HEK293 (cell line): ENCODE results near the gene GPRC5B.

Experiments used
- CTCF ChIA-PET: fragments of 350-600 bp; formaldehyde crosslinking; extraction: SDS; loops from one replicate; lab custom pipeline; 2021; ENCODE audit warnings: antibody characterized with exemption; lab: Yijun Ruan, JAX
- POLR2A ChIA-PET: fragments of 300-600 bp; formaldehyde crosslinking; extraction: SDS; loops from one replicate; lab custom pipeline; 2020; ENCODE audit warnings: antibody characterized with exemption, inconsistent platforms; lab: Yijun Ruan, JAX
- H3K27ac ChIP-seq: fragments of 200-500 bp; sonication (Bioruptor generic); 2 replicates; pipeline ENCODE4 v1.5.1; 2014; ENCODE audit warnings: low read depth, low read length, control low read depth, inconsistent platforms; ENCODE audit errors: extremely low read depth
- H3K36me3 ChIP-seq, 2 experiments: fragments of 200-500 bp in 1 of 2; sonication (Bioruptor generic) in 1 of 2; 1 replicate in 1 of 2; 2 replicates in 1 of 2; pipeline ENCODE4 v1.5.1; 2014 to 2017; ENCODE audit warnings: inconsistent platforms in 2 of 2, low read length in 2 of 2; ENCODE audit not compliant: control insufficient read depth in 2 of 2, insufficient read depth in 1 of 2
- H3K4me1 ChIP-seq: fragments of 200-500 bp; sonication (Bioruptor generic); 2 replicates; pipeline ENCODE4 v1.5.1; 2014; ENCODE audit warnings: mild to moderate bottlenecking, low read length, inconsistent platforms; ENCODE audit not compliant: control insufficient read depth, insufficient read depth
- H3K4me3 ChIP-seq: 2 replicates; pipeline ENCODE4 v1.5.1; 2011; ENCODE audit warnings: low read depth, mild to moderate bottlenecking, control low read depth, low read length, moderate library complexity
- H3K9me3 ChIP-seq: fragments of 200-500 bp; sonication (Bioruptor generic); 2 replicates; pipeline ENCODE4 v1.5.1; 2014; ENCODE audit warnings: low read depth, low read length, inconsistent platforms; ENCODE audit not compliant: control insufficient read depth, insufficient read depth
- AEBP2 ChIP-seq: fragments of 450-650 bp; formaldehyde crosslinking; IDR thresholded peaks from 2 replicates; pipeline ENCODE4 v1.5.1; 2016; ENCODE audit warnings: missing biosample characterization, missing genetic modification characterization, borderline replicate concordance
- BCL11A ChIP-seq: fragments of 450-650 bp; formaldehyde crosslinking; IDR thresholded peaks from 2 replicates; pipeline ENCODE4 v1.5.1; 2016; ENCODE audit warnings: low read depth, missing biosample characterization, missing genetic modification characterization
- GFI1B ChIP-seq: fragments of 450-650 bp; formaldehyde crosslinking; IDR thresholded peaks from 2 replicates; pipeline ENCODE4 v1.5.1; 2016; ENCODE audit warnings: missing biosample characterization, missing genetic modification characterization
- GLI2 ChIP-seq: fragments of 450-650 bp; formaldehyde crosslinking; IDR thresholded peaks from 2 replicates; pipeline ENCODE4; 2017; ENCODE audit warnings: missing biosample characterization, missing genetic modification characterization, low read depth, borderline replicate concordance
- HOXA7 ChIP-seq: sonication (generic); formaldehyde crosslinking; IDR thresholded peaks from 2 replicates; pipeline ENCODE4 v1.8.1; 2022; ENCODE audit warnings: missing genetic modification reagents, borderline replicate concordance
- HOXD13 ChIP-seq: sonication (generic); formaldehyde crosslinking; IDR thresholded peaks from 2 replicates; pipeline ENCODE4 v1.8.0; 2022; ENCODE audit warnings: missing genetic modification reagents, borderline replicate concordance
- INSM2 ChIP-seq: fragments of 450-650 bp; formaldehyde crosslinking; IDR thresholded peaks from 2 replicates; pipeline ENCODE4 v1.5.1; 2016; ENCODE audit warnings: missing biosample characterization, missing genetic modification characterization
- KLF9 ChIP-seq: fragments of 450-650 bp; formaldehyde crosslinking; IDR thresholded peaks from 2 replicates; pipeline ENCODE4 v1.5.1; 2016; ENCODE audit warnings: missing biosample characterization, missing genetic modification characterization, low read depth
- PRDM1 ChIP-seq: fragments of 450-650 bp; formaldehyde crosslinking; IDR thresholded peaks from 2 replicates; pipeline ENCODE4; 2016; ENCODE audit warnings: missing biosample characterization, missing genetic modification characterization
- TCF7L2 ChIP-seq: IDR thresholded peaks from 2 replicates; pipeline ENCODE4 v1.6.1; 2011; ENCODE audit warnings: low read depth, mild to moderate bottlenecking, inconsistent platforms, low read length, moderate library complexity, borderline replicate concordance
- ZBTB7A ChIP-seq: fragments of 450-650 bp; formaldehyde crosslinking; IDR thresholded peaks from 2 replicates; pipeline ENCODE4 v1.5.1; 2016; ENCODE audit warnings: low read depth, missing biosample characterization, missing genetic modification characterization
- ZFP3 ChIP-seq: fragments of 450-650 bp; formaldehyde crosslinking; IDR thresholded peaks from 2 replicates; pipeline ENCODE4 v1.5.1; 2016; ENCODE audit warnings: low read depth, missing biosample characterization, missing genetic modification characterization
- ZFP41 ChIP-seq: fragments of 450-650 bp; formaldehyde crosslinking; IDR thresholded peaks from 2 replicates; pipeline ENCODE4 v1.5.1; 2016; ENCODE audit warnings: missing biosample characterization, missing genetic modification characterization, borderline replicate concordance
- ZNF10 ChIP-seq: fragments of 450-650 bp; formaldehyde crosslinking; IDR thresholded peaks from 2 replicates; pipeline ENCODE4 v1.5.1; 2017; ENCODE audit warnings: missing biosample characterization, missing genetic modification characterization
- ZNF138 ChIP-seq: fragments of 450-650 bp; formaldehyde crosslinking; IDR thresholded peaks from 2 replicates; pipeline ENCODE4 v1.5.1; 2016; ENCODE audit warnings: missing biosample characterization, missing genetic modification characterization, borderline replicate concordance
- ZNF140 ChIP-seq: fragments of 450-650 bp; formaldehyde crosslinking; IDR thresholded peaks from 2 replicates; pipeline ENCODE4 v1.5.1; 2016; ENCODE audit warnings: missing biosample characterization, missing genetic modification characterization
- ZNF19 ChIP-seq: fragments of 450-650 bp; formaldehyde crosslinking; IDR thresholded peaks from 2 replicates; pipeline ENCODE4; 2016; ENCODE audit warnings: missing biosample characterization, missing genetic modification characterization, low read depth
- ZNF202 ChIP-seq: fragments of 450-650 bp; formaldehyde crosslinking; IDR thresholded peaks from 2 replicates; pipeline ENCODE4 v1.5.1; 2016; ENCODE audit warnings: missing biosample characterization, missing genetic modification characterization, borderline replicate concordance
- ZNF221 ChIP-seq: fragments of 450-650 bp; formaldehyde crosslinking; IDR thresholded peaks from 2 replicates; pipeline ENCODE4 v1.5.1; 2017; ENCODE audit warnings: missing biosample characterization, missing genetic modification characterization, borderline replicate concordance
- ZNF223 ChIP-seq: fragments of 450-650 bp; formaldehyde crosslinking; IDR thresholded peaks from 2 replicates; pipeline ENCODE4 v1.5.1; 2016; ENCODE audit warnings: missing biosample characterization, missing genetic modification characterization
- ZNF280C ChIP-seq: fragments of 450-650 bp; formaldehyde crosslinking; IDR thresholded peaks from 2 replicates; pipeline ENCODE4 v1.5.1; 2016; ENCODE audit warnings: missing biosample characterization, missing genetic modification characterization
- ZNF311 ChIP-seq: fragments of 450-650 bp; formaldehyde crosslinking; IDR thresholded peaks from 2 replicates; pipeline ENCODE4 v1.5.1; 2017; ENCODE audit warnings: missing biosample characterization, missing genetic modification characterization, borderline replicate concordance
- ZNF416 ChIP-seq: fragments of 450-650 bp; formaldehyde crosslinking; IDR thresholded peaks from 2 replicates; pipeline ENCODE4 v1.5.1; 2016; ENCODE audit warnings: missing biosample characterization, missing genetic modification characterization
- ZNF549 ChIP-seq: fragments of 450-650 bp; IDR thresholded peaks from 2 replicates; pipeline ENCODE4 v1.5.1; 2018; ENCODE audit warnings: missing biosample characterization, missing genetic modification characterization, mild to moderate bottlenecking, inconsistent platforms, moderate library complexity
- ZNF610 ChIP-seq: fragments of 450-650 bp; formaldehyde crosslinking; IDR thresholded peaks from 2 replicates; pipeline ENCODE4 v1.5.1; 2016; ENCODE audit warnings: missing biosample characterization, missing genetic modification characterization, borderline replicate concordance
- ZNF623 ChIP-seq: fragments of 450-650 bp; formaldehyde crosslinking; IDR thresholded peaks from 2 replicates; pipeline ENCODE4 v1.5.1; 2016; ENCODE audit warnings: missing biosample characterization, missing genetic modification characterization
- ZNF624 ChIP-seq: fragments of 450-650 bp; formaldehyde crosslinking; IDR thresholded peaks from 2 replicates; pipeline ENCODE4 v1.5.1; 2017; ENCODE audit warnings: missing biosample characterization, missing genetic modification characterization
- ZSCAN23 ChIP-seq: fragments of 450-650 bp; formaldehyde crosslinking; IDR thresholded peaks from 2 replicates; pipeline ENCODE4 v1.5.1; 2016; ENCODE audit warnings: missing biosample characterization, missing genetic modification characterization

Gene GPRC5B

GRCh38 chr16:19872935-19873334, 11.7 kb downstream of the GPRC5B start:
- CTCF ChIA-PET: interaction anchor here (0.9 kb wide), 1 partner anchor 289 kb away, joined by 6 read pairs; no protein-coding TSS in a partner anchor
- H3K27ac ChIP-seq: no peak overlapping the region
- TF ChIP-seq ZNF549 (no peak), GFI1B (no peak), HOXA7 (CRISPR knock-in tag) (no peak), INSM2 (tag by site-specific recombination) (no peak), ZFP3 (tag by site-specific recombination) (no peak), ZNF221 (no peak), ZSCAN23 (no peak), BCL11A (tag by site-specific recombination) (no peak), ZNF138 (no peak), ZFP41 (tag by site-specific recombination) (no peak)
- peaks cover 0 to 16% of the 10 kb centered on the region in 2 experiments; a peak in 1 of 3 replicates for H3K36me3 ChIP-seq
- POLR2A ChIA-PET: no interaction called here
- H3K9me3 ChIP-seq: no peaks in the 10 kb centered on the region
- H3K4me1 ChIP-seq: no peaks in the 10 kb centered on the region
- no peak overlapping the region for H3K4me3 ChIP-seq

- Histone ChIP-seq H3K27ac (no peak overlapping the region), H3K9me3 (no peaks in the 10 kb centered on the region), H3K36me3 (peaks cover 0 to 16% of the 10 kb centered on the region in 2 experiments; a peak in 1 of 3 replicates), H3K4me1 (no peaks in the 10 kb centered on the region), H3K4me3 (no peak overlapping the region)
- ChIA-PET CTCF (no interaction called here), POLR2A (no interaction called here)
- TF ChIP-seq ZNF416 (tag by site-specific recombination): no peak
- TF ChIP-seq ZNF623 (tag by site-specific recombination): no peak
- no peak for TF ChIP-seq ZNF311 (tag by site-specific recombination)
- TF ChIP-seq ZNF549: no peak
- TF ChIP-seq HOXD13 (CRISPR knock-in tag): no peak
- no peak for TF ChIP-seq ZNF202
- no peak for TF ChIP-seq ZNF19
Observed at GRCh38 chr16:19872179-19872863, 12.3 kb downstream of the GPRC5B start.

GRCh38 chr16:19871721-19872120, 12.9 kb downstream of the GPRC5B start:
- ChIA-PET CTCF (no interaction called here), POLR2A (no interaction called here)
- Histone ChIP-seq H3K4me1 (no peaks in the 10 kb centered on the region), H3K36me3 (peaks cover 0 to 16% of the 10 kb centered on the region in 2 experiments; a peak in 1 of 3 replicates), H3K27ac (no peak overlapping the region), H3K4me3 (no peak overlapping the region), H3K9me3 (no peaks in the 10 kb centered on the region)
- no peak for TF ChIP-seq ZBTB7A (tag by site-specific recombination)
- no peak for TF ChIP-seq ZNF280C (tag by site-specific recombination)
- TF ChIP-seq ZNF223: no peak
- TF ChIP-seq GLI2 (tag by site-specific recombination): no peak
- no peak for TF ChIP-seq KLF9
- no peak for TF ChIP-seq AEBP2 (tag by site-specific recombination)
- TF ChIP-seq ZNF140 (tag by site-specific recombination): no peak
- TF ChIP-seq ZNF610: no peak
- no peak for TF ChIP-seq ZNF10 (tag by site-specific recombination)
- no peak for TF ChIP-seq PRDM1 (tag by site-specific recombination)
- TF ChIP-seq ZNF624 (tag by site-specific recombination): no peak
- no peak for TF ChIP-seq TCF7L2
